ENCODE results near the gene PUDP.
"Not testable (repeated sequence)": the region's sequence is repeated elsewhere in the genome, so short reads cannot be mapped to it uniquely, and the experiment has no call there.

PUDP gene

DNA sequence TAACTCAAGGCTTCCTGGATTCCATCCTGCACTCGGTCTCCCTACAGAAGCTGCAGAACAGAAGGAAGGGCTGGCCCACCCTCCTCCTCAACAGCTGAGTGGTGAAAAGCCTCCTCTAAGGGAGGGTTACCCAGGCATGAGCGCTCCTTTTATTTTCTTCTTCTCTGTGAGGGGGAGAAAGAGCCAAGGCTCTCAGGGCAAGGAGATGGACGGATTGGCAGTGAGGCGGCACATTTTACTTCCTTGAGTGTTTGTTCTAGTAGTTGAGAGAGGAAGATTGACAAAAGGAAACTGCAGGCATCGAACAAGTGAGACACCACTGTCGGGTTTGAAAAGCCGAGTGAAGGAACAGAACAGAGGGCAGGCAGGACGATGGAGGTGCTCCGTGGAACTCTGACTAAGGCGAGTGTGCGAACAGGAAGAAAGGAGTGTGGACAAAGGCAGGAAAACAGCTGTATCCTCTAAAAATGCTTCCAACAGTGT is 38.9 kb downstream of the PUDP start:
- no peak for DNase-seq

GRCh38 chrX:7108030-7108429 is 39.9 kb downstream of the PUDP start:
- DNase-seq, result no peak

- no peak for DNase-seq
Measured at GRCh38 chrX:7106649-7107048, 41.3 kb downstream of the PUDP start.

DNA sequence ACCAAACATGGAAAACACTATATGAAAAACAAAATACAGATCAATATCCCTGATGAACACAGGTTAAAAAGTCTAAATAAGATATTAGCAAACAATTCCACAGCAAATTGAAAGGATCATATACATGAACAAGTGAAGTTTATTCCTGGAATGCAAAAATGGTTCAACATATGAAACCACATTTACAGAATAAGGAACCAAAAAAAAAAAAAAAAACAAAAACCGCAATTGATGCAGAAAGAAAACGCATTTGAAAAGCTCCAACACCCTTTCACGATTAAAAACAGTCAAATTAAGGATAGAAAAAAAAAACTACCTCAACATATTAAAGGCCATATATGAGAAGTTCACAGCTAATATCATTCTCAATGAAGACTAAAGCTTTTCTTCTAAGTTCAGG is 45.8 kb downstream of the PUDP start:
- no peak for DNase-seq

DNA sequence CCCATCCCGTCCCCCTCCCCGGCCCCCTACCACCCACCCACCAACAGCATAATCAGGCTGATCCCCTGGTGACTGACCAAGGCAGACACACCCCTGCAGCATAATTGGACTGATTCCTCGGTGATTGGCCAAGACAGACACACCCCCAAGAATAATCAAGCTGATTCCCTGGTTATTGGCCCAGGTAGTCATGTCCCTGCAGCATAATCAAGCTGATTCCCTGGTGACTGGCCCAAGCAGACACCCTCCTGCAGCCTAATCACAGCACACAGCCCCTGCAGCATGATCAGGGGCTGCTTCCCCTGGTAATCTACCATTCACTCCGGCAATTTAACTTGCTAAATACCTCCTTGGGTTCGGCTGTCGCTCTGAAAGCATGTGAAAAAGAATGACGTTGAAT is 47.9 kb downstream of the PUDP start:
- DNase-seq, result no peak

DNA sequence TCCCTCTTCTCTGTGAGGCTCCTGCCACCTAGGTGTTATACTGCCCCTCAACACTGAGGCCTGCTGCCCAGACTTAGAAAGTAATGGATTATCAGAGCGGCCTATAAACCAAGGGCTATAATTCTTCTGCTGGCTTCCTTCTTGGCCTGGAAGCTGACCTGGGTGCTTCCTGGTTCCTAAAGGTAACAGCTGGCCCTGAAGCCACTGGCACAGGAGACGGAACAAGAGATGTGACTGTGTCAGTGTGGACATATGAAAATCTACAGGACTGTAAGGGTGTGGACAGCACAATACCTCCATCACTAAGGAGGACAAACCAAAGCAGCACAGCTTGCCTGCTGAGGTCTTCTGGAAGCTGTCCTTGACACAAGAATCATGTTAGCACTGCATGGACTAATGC is 52.3 kb downstream of the PUDP start:
- not testable (repeated sequence) for DNase-seq

DNA sequence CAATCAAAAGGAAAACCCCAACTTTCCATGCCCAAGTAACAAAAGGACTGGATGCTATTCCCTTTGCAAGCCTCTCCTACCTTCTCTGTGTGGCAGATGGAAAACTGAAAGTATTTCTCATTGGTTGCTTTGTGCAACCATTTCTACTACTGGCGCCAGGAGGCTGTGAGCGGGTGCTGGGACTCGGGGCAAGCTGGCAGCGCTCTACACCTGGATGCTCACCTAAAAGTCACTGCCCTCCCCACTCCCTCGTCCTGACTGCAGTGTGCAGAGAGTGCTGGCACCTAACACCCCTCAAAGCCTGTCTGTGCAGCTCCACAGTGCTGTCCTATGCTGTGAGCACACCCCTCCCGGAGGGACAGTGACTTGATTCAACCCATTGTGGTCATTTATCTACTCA is 54.6 kb downstream of the PUDP start:
- no peak for DNase-seq

DNA sequence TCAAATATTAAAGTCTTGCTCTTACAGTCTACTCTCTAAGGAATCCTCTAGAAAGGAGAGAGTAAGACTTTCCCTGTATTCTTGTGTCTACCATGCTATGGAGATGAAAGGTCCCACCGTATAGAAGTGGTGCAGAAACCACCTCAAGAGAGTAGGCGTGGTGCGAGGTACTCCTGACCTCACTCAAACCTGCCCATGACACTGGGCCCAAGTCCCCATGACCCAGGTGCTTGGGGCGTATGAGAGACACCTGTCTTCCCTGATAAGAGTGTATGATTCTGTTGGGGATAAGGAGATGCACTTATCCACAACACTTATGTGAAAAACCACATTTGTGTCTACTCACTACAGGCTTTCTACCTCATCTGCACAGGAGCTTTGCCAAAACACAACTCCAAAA is 55.4 kb downstream of the PUDP start:
- no peak for DNase-seq

- DNase-seq, result no peak
Measured at GRCh38 chrX:7091923-7092322, 56.0 kb downstream of the PUDP start.

- DNase-seq, result no peak
Measured at GRCh38 chrX:7090641-7091040, 57.3 kb downstream of the PUDP start.

- peak in 2 of 4 experiments; percentile 0 to 38 for DNase-seq
Measured at GRCh38 chrX:7088968-7089615, 58.9 kb downstream of the PUDP start.

- DNase-seq, result no peak
Measured at GRCh38 chrX:7086384-7086783, 61.6 kb downstream of the PUDP start.

DNA sequence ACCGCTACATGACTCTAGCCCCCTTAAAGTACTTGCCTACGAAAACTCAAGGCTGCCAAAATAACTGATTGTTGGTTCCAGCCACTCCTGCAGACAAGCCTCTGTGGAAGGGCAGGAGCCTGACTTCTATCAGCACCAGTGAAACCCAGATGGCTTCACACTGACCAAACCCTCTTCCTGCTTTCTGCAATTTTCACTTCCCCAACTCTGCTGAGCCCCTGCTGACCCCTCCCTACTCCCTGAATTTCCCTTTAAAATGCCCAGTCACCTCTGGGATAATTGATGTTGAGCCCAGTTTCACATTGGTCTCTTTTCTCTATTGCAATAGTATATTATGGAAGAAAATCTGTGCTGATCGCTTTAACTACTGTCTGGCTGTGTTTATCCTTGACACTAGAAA is 62.1 kb downstream of the PUDP start:
- no peak for DNase-seq

GRCh38 chrX:7084841-7085240 is 63.1 kb downstream of the PUDP start:
- DNase-seq, result no peak

DNA sequence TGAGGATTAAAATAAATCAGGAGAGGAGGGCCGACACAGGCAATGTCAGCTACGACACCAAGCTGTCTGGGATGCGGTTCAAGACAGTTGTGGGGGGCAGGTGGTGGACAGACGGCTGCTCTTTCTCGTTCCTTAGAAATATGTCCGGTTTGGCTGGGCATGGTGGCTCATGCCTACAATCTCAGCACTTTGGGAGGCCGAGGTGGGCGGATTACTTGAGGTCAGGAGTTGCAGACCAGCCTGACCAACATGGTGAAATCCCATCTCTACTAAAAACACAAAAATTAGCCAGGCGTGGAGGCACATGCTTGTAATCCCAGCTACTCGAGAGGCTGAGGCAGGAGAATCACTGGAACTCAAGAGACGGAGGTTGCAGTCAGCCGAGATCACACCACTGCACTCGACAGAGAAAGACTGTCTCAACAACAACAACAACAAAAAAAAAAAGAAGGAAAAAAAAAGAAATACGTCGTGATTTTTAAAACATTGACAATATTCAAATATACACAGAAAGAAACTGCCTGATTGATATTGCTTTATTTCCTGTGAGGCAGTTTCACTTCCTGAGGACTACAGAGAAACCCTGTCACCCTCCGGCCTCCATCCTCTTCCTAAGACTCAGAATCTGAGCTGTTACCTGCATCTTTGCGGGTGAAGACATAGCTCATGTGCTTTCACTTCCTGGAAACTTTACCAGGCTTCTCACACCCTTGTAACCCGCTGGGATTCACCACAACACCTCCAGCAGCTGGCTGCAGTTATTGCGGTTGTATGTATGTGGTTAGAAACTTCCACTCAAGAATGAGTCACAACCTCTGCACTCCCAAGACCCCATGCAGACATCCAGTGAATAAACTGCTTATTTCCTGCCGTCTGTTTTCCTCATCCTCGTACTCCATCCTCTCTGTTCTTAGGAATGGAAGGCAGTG is 64.2 kb downstream of the PUDP start:
- peak in 3 of 4 experiments; percentile 0 to 15 (median 4) for DNase-seq

DNA sequence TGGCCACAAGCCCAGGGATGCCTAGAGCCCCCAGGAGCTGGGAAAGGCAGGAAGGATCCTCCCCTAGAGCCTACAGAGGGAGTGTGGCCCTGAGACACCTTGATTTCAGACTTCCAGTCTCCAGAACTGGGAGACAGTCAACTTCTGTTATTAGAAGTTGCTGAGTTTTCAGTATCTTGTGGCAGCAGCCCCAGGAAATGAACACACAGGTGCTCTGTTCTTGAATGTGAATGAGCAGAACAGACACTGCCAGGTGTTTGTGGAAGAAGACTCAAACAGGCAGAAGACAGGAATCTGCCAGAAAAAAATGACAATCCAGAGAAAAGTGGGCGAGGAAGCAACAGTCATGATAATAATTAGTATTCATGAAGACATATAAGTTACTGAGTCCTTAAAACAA is 64.9 kb downstream of the PUDP start:
- no peak for DNase-seq

DNA sequence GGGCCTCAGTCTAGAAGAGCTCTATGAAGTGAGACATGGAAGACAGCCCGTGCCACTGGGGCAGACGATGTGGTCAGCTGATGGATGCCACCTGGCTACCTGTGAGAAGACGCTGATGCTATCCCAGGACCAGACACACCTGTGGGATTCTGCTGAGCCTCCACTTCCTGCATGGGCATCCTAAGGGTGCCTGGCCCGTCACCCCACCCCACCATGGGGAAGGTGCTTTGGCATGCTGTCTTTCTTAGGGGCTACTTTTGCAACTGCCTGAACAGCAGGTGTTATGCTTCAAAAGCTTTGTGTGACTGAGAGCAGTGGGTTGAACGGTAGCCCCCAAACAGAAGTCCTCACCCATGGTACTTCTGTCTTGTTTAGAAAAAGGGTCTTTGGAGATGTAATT is 65.4 kb downstream of the PUDP start:
- DNase-seq, result no peak

DNA sequence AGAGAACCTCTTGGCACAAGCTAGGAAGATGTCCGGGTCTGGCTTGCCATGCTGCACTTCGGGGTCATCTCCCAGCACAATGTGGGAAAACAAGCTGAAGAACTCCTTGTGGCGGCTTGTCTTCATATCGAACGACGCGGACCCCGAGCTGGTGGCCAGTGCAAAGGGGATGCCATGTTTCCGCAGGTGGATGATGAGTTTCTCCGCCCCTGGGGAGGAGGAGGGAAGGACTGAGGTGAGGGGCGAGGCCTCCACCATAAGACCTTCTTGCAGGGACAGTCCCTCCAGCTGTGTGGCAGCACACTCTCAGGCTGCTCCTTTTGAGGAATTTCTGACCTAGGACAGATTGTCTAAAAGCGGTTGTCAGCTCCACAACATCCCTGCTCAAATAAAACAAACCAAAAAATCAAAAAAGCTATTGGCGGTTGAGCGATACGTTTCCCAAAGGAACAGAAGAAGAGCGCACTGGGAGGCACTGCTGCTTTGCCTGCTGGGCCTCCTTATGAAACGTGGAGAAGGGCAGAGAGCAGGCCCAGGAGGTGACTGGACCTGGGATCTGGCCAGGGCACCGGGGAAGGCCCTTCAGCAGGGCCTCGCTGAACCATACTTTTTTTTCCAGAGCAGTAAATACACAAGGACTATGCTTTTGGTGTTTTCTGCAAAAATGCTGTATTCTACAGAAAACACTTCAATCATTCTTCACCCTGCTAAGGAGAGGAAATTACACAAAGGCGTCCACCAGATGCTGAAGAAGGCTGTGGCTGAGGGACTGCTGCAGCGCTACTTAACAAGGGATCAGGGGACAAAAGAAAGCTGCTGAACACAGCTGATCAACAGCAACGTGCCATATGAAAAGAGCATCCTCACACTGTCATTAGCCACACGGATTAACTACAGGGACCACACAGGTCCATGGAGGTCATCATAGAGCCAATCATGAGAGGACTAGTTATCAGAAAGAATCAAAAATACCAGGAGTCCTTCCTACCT is 70.4 kb downstream of the PUDP start:
- DNase-seq, result no peak

GRCh38 chrX:7076245-7076661 is 71.7 kb downstream of the PUDP start:
- no peak for DNase-seq

DNA sequence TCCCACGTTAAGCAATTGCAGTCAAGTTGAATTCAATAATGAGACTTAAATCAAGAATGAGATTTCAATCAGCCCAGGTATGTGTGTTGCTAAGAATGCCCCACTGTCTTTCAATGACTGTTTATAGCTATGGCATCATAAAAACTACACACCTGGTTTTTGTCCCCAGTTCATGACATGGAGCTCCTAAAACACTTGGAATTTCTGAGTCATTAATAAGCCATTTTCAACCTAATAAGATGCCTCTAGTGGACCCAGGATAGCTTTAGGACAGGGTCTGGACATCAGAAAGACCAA is 73.1 kb downstream of the PUDP start:
- no peak for DNase-seq

DNA sequence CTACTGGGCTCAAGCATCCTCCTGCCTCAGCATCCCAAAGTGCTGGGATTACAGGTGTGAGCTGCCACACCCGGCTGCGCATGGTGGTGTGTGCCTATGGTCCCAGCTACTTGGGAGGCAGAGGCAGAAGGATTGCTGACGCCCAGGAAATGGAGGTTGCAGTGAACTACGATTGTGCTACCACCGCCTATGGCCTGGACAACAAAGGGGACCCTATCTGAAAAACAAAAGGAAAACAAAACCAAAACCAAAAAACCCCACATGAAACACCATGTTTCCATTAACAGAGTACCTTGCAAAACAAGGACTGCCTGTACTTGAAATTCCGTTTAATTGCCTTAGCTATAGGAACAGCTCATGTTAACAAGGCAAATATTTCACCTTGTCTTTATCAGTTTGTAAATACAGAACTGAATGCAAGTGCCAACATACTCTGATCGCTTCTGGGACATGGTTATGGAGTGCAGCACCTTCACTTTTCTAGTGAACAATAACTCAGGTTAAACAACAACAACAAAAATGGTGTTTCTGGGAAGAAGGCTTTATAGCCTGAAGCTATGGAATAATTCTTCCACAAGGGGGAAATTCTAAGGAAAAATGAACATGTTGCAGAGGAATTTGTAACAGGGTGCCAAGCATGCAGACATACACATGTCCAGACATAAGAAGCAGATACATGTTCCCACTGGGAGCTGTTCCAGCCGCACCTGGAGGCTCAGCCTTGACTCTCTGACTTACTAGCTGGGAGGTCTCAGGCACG is 73.6 kb downstream of the PUDP start:
- no peak for DNase-seq

DNA sequence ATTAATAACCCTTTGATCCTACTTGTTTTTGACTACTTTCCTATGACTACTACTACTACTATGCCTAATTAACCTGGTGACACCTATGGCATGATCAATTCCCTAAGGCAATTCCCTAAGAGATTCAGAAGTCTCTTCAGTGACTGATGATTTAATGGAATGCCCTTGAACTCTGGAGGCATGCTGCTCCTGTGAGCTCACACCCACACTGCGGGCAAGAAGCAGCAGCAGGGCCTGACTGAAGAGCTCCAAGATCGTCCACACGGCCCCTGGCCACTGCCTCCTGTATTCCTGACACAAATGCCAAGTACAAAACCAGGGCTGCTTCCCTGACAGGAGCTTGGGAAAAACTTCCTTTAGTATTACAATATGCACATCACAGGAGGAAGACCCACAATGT is 74.6 kb downstream of the PUDP start:
- DNase-seq, result no peak
